Epidermal melanocyte (primary cell): Measurements from ENCODE around the gene SMIM1.

Experiments
- DNase-seq: peaks from one replicate; pipeline ENCODE4 v3.0.0; 2011; ENCODE audit warnings: low spot score; ENCODE audit not compliant: insufficient read length

SMIM1 gene, protein sequence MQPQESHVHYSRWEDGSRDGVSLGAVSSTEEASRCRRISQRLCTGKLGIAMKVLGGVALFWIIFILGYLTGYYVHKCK

DNA sequence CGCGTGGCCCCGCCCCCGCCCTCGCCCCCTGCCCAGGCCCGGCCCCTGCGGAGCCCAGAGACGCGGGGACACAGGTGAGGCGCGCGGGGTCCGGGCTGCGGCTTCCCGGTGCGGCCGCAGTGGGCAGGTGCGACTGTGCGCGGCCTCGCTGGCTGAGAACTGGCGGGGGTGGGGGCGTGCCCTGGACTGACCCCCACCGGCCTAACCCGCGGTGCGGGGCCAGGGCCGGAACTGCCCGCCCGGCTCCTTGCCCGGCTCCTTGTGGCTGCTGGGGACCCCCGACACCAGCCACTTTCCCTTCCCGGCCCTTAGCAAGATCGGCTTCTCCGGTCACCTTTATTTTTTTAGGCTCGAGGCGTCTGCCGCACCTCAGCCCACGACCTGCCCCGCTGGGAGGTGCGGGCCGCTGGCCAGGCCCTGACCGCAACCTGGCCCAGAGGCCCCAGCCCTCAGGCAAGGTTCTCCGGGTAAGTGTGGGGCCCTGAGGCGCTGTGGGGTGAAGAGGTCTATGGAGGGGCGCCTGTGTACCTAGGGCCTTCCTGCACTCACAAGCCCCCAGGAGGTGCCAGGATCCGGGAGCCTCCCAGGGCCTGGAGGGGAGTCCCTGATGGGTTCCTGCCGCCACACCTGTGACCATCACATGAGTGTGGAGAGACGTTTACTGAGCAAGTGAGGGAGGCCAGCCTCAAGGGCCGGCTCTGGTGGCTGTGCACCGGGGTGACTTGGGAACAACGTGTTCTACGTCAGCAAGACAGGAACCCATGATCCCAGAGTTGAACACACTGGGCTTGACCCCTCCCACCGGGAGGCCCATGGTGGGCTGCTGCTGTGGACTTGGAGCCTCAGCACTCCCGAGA, at the start of gene SMIM1:
SMIM1 (plus strand) TSS at position 35 of the 857 bp plus-strand sequence. CDS start 2,625 bp downstream, outside the sequence.
- peak; percentile 19 for DNase-seq

DNA sequence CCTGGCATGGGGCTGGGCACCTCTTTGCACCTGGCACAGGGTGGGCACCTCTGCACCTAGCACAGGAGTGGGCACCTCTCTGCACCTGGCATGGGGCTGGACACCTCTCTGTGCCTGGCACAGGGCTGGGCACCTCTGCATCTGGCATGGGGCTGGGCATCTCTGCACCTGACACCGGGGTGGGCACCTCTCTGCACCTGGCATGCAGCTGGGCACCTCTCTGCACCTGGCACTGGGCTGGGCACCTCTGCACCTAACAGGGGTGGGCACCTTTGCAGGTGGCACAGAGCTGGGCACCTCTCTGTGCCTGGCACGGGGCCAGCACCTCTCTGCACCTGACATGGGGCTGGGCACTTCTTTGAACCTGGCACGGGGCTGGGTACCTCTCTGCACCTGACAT, 49.7 kb upstream of the SMIM1 start:
- no peak for DNase-seq

DNA sequence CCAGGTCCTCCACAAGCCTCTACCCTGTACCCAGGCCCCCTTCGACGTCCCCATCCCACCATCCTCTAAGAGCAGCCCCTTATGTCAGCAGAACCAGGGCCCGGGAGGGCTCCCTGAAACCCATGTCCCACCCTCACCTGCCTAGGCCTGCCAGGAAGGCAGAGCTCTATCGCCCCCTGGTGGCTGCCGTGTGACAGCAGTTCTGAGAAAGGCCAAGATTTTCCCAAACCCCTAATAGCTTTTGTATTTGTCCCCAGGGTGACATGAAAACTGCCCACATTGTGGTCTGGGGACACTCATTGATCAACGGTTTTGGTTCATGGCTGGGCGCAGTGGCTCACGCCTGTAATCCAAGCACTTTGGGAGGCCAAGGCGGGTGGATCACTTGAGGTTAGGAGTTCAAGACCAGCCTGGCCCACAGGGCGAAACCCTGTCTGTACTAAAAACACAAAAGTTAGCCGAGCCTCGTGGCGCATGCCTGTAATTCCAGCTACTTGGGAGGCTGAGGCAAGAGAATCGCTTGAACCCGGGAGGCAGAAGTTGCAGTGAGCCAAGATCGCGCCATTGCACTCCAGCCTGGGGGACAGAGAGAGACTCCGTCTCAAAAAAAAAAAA, 48.0 kb upstream of the SMIM1 start:
- DNase-seq = peak; percentile 76

DNA sequence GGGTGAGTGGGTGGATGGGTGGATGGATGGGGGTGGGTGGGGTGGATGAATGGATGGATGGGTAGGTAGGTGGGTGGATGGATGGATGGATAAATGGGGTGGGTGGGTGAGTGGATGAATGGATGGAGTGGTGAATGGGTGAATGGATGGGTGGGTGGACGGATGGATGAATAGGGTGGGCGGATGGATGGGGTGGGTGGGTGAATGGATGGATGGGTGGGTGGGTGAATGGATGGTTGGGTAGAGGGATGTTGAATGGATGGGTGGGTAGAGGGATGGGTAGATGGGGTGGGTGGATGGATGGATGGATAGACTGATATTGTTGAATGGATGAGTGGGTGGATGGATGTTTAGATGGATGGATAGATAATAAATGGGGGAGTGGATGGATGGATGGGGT, 47.2 kb upstream of the SMIM1 start:
- no peak for DNase-seq

DNA sequence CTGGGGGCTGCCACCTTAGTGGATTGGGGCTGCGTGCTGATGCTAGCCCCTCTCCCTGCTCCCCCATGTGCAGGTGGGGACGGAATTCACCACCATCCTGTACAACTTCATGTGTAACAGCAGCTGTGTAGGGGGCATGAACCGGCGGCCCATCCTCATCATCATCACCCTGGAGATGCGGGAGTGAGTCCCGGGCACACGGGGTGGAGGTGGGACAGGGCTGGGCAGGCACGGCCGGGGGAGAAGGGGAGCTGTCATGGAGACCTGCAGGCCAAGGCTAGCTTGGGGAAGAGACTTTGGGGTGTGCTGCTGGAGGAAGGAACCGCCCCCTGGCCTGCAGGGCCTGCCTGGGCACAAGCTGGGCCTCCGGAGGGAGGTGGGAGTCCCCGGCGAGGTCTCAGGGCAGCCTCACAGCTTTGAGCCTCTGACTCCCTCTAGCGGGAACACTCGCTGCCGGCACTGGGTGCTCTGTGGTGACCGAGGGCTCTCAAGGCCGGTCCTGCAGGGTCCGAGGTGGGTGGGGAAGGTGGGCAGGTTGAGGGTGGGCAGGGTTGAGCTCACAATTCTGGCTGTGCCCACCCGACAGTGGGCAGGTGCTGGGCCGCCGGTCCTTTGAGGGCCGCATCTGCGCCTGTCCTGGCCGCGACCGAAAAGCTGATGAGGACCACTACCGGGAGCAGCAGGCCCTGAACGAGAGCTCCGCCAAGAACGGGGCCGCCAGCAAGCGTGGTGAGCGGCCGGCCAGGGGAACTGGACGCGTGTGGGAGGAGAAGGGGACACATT, 45.3 kb upstream of the SMIM1 start:
- DNase-seq = no peak

DNA sequence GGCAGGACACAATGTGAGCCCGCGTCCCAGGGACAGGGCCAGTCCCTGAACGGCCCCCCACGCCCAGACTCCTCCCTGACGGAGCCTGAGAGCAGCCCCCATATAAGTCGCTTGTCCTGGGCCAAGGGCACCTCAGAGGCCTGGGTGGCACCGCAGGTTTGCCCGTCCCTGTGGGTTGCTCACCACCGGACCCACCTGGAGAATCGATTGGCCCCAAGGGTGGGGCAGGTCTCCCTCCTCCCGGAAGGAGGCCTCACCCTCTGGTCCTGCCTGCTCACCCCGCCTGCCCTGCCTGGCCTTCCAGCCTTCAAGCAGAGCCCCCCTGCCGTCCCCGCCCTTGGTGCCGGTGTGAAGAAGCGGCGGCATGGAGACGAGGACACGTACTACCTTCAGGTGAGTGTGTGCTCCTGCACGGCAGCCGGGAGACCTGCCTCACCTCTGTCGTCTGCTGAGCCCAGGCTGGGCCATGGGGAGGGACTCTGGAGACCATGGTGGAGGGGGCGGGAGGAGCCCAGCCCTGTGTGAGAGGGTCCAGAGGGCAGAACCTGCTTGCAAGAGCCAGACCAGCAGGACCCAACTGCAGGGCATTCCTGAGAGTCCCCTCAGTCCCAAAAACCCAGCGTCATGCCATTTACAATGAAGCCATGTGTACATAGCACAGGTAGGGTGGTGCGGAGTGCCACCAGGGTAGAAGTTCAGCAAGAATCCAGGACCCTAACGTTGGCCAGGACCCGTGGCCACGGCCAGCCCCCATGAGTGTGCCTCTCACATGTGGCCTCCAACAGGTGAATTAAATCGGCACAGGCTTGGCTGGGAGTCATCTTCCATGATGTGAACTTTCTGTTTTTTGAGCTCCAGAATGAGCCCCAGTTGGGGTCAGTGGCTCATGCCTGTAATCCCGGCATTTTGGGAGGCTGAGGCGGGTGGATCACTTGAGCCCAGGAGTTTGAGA, 44.4 kb upstream of the SMIM1 start:
- no peak for DNase-seq

DNA sequence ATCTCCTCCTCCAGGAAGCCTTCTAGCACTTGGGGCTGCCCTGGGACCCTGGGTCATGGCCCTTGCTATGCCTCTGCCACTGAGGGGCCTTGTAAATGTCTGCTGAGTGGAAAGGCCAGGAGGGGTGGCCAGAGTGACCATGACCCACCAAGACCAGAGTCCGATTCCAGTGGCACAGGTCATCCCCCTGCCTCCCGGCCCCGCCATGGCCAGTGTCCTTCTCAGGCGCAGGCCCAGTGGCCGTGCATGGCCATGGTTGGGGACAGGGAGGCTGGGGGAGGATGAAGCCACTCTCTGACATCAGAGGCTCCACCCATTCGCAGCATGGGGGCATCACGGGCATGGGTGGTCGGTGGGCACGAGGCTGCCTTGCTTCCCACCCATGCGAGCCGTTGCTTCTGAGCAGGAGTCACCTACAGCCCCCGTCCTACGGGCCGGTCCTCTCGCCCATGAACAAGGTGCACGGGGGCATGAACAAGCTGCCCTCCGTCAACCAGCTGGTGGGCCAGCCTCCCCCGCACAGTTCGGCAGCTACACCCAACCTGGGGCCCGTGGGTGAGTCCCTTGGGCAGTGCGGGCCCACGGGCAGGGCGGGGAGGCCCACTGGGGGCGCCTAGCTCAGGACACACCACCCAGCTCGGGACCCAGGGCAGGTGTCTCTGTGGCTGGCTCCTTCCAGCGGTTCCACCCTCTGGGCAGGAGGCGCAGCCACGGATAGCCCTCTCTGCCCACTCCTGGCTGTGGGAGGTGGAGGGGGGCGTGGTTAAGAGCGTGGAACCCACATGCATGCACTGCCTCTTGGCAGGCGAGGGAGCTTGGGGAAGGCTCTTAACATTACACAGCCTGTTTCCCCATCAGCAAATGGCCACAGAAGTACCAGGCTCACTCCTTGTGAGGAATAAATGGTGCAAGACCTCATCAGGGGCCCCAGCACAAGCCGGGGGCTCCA, 42.7 kb upstream of the SMIM1 start:
- no peak for DNase-seq

DNA sequence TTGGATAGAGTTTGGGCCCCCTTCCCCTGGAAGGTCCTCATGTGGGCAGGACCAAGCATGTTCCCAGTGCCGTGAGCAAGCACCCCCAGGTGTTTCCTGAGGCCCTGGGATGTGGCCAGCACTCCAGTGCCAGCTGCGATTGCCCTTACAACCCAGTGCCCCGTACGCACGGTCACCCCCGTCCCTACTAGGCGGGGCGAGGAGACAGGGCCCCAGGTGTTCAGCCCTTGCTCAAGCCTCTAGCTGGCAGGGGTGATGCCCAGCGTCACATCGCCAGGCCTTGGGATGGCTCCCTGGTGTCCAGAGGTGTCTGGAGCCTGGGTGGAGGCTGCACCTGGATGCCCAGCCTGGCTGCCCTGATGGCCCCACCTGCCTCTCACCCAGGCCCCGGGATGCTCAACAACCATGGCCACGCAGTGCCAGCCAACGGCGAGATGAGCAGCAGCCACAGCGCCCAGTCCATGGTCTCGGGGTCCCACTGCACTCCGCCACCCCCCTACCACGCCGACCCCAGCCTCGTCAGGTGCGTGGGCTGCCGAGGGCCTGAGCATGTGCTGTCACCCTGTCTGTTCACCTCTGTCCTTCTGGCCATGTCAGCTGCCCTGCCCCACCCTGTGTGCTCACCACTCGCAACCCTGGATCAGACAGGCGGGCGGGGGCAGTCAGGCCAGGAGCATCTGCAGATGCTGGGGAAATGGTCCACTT, 41.9 kb upstream of the SMIM1 start:
- DNase-seq = no peak

DNA sequence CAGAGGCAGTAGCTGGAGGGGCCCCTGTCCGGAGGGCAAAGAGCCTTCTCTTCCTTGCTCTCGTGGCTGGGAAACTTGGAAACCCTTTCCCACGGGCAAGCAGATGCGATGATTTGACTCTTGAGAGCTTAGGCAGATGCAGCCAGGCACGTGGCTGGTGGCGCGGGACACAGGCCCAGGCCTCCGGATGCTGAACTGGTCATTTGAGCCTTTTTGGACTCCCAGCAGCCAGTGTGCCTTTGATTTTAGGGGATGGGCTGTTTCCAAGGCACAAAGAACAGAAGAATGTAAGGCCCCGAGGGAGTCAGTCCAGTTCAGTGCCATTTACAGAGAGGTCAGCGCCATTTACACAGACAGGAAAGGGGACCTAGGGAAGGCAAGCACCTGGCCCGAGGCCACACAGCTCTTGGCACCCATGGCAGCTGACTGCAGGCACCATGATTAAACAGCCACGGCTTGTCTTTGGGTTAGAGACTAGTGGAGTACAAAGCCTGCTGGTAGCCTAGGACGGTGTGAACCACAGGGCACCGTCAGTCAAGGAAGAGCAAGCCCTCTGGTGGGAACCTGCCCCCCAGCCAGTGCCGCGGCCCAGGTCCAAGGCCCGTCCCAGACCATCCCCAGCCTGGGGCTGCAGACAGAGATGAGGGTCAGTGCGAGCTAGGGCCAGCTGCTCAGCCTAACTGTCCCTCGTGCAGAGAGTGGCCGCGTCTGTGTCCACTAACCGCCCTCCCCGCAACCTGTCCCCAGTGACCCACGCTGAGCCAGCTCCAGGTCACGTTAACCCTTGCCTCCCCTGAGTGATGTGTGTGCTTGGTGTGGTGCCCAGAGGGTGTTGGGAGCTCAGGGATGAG, 40.7 kb upstream of the SMIM1 start:
- DNase-seq = no peak

DNA sequence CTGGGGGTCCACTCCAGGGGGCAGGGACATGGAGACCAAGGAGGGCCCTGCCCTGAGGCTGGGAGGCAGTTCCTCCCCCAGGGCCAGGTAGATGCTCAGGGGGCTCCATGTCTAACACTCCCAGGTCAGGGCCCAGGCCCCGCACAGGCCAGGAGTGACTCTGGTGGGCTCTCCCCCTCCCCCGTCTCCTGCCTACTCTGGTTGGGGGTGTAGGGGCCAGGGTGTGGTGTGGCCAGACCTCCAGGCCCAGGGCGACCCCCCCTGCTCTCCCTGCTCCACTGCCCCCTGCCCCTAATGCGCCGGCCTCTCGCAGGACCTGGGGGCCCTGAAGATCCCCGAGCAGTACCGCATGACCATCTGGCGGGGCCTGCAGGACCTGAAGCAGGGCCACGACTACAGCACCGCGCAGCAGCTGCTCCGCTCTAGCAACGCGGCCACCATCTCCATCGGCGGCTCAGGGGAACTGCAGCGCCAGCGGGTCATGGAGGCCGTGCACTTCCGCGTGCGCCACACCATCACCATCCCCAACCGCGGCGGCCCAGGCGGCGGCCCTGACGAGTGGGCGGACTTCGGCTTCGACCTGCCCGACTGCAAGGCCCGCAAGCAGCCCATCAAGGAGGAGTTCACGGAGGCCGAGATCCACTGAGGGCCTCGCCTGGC, 40.0 kb upstream of the SMIM1 start:
- DNase-seq = no peak

DNA sequence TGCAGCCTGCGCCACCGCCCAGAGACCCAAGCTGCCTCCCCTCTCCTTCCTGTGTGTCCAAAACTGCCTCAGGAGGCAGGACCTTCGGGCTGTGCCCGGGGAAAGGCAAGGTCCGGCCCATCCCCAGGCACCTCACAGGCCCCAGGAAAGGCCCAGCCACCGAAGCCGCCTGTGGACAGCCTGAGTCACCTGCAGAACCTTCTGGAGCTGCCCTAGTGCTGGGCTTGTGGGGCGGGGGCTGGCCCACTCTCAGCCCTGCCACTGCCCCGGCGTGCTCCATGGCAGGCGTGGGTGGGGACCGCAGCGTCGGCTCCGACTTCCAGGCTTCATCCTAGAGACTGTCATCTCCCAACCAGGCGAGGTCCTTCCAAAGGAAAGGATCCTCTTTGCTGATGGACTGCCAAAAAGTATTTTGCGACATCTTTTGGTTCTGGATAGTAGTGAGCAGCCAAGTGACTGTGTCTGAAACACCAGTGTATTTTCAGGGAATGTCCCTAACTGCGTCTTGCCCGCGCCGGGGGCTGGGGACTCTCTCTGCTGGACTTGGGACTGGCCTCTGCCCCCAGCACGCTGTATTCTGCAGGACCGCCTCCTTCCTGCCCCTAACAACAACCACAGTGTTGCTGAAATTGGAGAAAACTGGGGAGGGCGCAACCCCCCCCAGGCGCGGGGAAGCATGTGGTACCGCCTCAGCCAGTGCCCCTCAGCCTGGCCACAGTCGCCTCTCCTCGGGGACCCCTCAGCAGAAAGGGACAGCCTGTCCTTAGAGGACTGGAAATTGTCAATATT, 39.3 kb upstream of the SMIM1 start:
- DNase-seq = no peak

DNA sequence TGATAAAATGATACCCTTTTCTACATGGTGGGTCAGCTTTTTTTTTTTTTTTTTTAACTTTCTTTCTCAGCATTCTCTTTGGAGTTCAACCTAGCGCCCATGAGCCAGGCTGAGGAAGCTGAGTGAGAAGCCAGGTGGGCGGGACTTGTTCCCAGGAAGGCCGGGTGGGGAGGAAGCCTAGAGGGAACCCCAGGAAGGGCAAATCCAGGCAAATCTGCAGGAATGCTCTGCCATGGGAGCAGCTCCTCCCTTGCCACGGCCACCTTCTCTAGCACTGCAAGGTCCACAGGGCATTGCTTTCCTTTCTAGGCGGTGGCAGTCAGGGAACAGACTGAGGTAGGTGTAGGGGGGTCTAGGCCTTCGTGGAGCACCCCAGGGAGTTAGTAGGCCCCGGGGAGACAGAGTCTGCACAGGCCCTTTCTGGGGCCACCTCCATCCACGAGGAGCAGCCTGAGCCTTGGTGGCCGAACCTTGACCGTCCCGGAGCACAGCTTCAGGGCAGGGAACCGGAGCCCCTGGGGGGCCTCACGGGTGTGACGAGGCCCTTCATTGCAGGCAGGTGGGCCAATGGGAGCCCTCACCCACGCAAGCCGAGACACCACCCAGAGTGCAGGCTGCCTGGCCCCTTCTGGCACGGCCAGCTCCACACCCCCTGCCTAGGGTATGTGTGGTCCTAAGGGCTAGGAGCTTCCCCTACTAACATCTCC, 38.5 kb upstream of the SMIM1 start:
- DNase-seq = no peak

DNA sequence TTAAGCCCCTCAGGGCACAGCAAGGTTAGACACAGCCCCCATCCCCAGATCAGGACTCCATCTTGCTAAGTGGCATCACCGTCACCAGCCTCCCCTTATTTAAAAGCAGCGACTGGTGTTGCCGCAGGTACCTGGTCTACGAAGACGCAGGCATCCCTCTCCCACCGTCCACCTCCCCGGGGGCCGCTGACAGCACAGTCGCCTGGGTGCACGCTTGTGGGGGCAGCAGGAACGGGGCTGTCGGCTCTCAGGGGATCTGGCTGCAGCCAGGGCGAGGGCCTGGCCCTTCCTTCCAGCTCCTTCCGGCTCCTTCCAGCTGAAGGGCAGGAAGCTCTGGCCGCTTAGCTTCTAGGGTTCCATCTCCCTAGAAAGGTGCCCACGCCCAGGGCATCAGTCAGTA, 37.9 kb upstream of the SMIM1 start:
- no peak for DNase-seq

DNA sequence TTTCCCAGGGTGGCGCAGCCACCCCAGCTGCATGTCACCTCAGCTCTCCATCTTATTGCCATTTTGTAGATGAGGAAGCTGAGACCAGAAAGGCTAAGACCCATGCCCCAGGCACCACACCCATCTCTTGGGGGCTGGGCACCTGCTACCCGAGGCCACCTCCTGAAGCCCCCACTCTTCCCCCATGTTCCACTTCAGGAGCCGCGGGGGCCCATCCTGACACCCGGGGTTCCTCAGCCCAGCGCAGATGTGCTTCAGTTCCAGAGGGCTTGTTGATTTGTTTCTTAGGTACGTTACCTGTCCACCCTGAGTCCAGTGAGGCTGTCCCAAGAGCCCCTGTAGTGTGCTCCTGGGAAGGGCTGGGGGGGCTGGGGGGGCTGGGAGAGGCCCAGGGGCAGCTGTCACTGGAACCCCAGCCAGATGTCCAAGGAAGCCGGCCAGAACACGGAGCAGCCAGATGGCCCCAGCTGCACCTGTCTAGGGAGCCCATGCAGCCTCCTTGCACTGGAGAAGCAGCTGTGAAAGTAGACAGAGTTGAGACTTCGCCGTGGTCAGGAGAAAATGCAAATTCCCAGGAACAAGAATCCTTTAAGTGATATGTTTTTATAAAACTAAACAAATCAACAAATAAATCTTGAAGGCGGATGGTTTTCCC, 37.4 kb upstream of the SMIM1 start:
- no peak for DNase-seq

DNA sequence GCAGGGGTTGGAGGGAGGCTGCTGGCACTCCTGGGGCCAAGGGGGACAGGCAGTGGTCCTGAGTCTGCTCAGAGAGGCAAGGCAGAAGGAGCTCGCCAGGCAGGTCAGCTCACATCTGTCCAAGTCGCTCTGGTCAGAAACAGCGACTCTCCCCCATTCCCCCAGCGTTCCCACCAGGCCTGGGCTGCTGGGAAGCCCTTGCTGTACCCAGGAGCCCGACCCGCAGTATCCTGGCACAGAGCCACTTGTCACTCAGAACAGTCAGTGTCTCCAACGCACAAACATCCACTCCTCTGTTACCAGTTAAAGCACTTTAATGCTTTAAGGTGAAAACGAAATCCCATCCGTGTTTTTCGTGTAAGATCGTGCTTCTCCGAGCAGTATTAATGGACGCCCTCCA, 36.9 kb upstream of the SMIM1 start:
- no peak for DNase-seq

DNA sequence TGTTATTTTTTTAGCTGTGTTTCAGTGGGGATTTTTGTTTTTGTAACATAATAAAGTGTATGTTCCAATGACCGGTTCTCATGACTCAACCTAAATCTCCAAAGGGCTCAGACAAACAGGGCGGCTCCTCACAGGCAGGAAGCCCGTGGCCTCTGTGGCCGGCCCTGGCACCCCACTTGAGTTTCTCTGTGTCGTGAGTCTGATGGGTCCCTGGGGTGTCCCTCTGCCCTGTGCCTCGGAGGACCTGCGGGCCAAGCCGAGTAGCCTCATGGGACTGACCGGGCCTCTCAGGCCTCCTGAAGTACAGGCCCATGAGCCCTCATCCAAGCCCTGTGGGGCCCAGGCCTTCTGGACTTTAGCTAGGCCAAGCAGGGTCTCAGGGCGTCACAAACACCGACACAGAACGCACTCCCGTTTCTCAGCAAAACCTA, 36.4 kb upstream of the SMIM1 start:
- no peak for DNase-seq
